NCI-H524 treated with DMSO at 0.1 percent for 48 hours (cell line): ENCODE data around the gene SETD3.

ENCODE experiments used
- DNase-seq: peaks from one replicate; lab custom pipeline; 2025; lab: John Stamatoyannopoulos, UW

SETD3 gene

DNA sequence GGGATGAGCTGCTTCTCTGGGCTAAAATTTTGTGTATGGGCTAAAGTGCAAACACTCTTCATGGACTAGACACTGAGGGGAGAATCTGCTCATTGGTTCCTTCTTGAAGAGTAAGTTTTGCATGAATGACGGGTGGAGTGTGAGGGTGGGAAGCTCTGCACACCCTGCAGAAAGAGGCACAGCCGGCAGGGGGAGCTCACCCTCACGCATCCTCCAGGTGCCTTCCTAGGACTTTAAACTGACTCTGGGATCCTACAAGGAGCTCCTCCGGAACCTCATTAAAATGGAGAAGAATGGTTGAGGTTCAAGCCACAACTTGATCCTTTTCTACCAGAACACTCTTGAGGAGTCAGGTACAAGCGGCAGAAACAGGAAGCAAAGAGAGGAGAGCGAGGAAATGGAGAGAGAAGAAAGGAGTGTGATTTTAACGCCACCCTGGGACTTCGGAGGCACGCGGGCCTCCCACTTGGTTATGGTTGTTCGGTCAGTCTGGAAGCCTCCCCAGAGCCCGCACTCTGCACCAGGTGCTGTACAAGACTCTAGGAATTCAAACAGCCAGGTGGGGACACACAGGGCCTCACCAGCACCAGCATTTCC lies 87.5 kb downstream of the SETD3 start:
- DNase-seq = no peak

DNA sequence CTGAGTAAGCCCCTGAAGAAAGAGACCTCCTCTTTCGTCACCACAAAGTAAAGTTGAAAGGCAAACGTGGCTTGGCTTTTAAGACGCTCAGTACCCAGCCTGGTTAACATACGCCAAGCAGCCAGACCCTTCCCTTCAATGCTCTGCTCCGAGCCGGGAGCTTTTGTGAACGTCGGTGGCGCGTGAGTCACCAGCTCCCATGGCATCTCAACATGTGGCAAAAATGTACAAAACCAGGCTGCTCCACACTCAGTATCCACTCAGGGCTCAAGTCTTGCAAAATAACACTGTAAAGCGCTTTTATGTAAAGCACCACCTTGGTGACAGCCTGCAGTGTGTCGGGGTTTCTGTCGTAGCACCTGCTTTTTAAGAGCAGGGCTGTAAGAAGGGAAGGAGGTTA lies 89.0 kb downstream of the SETD3 start:
- DNase-seq = no peak

DNA sequence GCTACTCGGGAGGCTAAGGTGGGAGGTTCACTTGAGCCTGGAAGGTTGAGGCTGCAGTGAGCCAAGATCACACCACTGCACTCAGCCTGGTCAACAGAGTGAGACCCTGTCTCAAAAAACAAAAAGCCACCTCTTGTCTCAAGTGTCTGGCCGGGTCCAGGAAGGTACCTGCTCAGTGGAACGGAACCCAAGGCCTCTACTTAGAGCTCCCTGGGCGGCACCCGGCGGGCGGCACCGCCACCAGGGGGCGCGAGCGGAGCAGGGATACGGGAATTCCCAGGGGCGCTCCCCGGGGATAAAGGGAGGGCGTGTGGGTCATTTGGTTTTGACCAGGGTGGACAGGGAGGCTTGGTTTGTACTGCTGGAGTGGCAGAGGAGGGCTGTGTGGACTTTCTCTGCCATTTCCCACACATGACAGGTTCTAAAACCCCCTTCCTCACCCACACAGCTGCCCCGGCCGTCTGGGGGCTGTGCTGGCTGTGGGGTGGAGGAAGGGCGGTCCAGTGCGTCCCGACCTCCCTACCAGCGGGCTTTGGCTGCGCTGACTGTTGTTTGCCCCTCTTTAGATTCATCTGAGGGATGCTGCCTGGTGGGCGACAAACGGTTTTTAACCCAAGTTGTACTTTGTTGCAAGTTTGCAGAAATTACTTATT lies 91.4 kb downstream of the SETD3 start:
- DNase-seq = no peak

DNA sequence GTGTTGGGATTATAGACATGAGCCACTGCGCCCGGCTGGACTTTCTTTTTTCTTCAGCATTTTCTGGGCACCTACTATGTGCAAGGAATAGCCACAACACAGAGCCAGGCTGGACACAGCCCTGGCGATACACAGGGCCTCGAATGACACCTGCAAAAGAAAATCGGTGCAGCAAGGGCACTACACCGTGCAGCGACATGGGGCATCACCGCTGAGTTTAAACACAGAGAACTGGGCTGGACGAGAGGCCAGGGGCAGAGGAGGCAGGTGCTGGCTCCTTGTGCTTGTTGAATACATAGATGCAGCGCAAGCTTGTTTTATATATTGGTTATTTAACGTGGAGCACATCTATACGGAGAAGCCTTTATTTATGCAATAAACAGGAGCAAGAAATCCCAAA lies 92.4 kb downstream of the SETD3 start:
- no peak for DNase-seq

DNA sequence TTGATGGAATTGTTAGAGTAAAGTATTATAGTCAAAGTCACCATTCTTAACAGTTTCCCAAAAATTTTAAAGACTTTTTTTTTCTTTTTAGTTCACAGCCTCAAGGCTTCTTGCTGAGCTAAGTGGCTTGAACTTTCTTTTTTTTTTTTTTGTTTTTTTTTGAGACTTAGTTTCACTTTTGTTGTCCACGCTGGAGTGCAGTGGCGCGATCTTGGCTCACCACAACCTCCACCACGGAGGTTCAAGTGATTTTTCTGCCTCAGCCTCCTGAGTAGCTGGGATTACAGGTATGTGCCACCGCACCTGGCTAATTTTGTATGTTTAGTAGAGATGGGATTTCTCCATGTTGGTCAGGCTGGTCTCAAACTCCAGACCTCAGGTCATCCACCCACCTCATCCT lies 92.8 kb downstream of the SETD3 start:
- no peak for DNase-seq

DNA sequence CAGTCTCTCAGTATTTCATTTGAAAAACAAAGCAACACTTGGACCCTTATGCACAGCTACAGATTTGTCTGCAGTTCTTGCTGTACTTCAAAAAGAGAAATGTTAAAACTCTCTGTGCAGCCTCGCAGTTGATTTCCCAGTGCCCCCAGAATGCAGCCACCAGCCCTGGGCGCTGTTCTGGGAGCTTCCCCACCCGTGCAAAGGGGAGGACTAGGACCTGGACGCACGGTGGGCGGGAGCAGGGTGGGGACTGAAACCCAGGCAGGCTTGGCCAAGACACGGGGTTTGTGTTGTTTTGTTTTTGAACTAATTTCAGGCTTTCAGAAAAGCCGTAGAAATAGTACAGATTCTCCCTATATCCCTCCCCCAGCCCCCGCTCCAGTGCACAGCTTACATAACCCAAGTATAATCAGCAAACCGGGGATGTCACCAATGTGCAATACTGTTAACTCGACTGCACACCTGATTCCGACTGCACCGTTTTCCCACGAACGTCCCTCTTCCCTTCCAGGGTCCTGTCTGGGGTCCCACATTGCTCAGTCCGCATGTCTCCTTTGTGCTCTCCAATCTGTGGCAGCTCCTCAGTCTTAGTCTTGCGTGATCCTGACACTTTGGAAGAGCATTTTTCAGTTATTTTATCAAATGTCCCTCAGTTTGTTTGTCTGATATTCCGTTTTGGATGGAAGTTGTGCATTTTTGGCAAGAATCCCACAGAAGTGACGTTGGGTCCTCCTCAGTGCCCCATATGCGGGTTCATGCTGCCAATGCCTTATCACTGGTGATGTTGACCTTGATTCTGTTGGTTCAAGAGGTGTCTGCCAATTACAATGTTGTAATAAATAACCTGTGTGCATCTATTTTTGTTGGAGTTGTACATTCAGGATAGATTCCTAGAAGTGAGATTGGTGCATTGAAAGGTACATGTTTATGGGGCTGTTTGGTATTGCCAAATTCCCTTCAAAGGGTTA lies 95.9 kb downstream of the SETD3 start:
- no peak for DNase-seq

DNA sequence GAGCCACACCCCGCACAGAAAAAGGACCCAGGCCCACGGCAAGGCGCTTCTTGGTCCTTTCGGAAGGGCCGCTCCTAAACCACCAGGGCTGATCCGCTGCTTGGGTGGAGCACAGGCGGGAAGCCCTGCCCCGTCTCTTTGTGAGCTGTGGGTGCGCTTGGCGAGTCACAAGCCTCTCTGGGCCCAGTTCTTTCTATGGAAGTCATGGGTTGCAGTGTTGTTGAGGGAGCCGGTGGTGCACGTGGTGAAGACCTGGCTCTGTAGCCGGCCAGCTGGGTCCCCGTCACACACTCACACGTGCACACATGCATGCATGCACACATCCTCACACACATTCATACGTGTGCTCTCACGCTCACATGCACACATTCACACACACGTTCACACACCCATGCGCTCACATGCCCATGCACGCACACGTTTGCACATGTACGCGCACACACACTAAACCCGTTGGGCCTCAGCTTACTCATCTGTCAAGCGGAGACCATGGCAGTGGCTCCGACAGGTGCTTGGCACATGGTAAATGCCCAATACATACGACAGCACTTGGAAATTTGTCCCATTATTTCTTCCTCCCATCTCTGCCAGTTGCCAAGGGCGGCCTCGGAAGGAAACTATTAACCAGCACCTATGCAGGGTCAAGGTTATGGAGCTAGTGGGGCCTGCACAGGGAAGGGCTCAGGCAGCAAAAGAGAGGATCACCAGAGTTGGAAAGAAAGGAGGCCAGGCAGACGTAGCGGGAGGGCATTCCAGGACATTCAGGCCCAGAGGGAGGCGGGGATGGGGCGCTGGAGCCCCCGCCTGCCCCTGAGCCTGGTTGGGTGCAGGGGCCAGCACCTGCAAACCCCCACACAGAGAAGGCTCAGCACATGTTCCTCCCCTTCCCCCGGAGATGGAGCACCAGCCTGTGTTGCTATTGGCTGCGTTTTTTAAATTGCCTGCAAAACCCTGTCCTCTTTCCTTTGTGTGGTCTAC lies 96.9 kb downstream of the SETD3 start:
- DNase-seq = no peak

DNA sequence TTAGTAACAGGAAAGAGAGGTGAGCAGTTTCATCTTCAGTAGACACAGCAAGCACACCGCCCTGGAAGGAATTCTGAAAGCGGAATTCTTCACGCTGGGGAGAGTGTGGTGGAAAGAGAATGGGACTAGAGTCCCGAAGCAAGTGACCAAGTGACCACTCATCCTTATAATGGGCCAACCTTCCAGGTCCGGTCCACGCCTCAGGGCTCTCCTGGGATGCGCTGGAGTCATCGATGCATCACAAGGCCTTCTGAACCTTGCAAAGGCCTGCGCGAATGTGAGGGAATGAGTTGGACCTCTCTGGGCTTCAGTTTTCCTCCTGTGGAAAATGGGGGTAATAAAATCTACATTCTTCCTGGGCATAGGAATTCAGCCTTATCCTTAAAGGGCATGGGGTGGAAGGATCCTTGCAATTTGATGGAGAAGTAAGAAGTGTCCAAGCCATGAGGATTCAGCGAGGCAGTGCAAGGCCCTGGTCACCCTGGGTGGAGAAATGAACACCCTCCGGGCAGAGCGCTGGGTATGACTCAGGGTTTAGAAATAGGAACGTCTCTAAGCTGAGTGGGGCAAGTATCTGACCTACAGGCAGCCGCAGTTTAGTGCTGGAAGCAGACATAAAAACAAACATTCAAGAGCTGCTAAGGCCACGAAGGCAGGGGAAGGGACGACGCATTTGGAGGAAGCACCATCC lies 97.7 kb downstream of the SETD3 start:
- DNase-seq = no peak

DNA sequence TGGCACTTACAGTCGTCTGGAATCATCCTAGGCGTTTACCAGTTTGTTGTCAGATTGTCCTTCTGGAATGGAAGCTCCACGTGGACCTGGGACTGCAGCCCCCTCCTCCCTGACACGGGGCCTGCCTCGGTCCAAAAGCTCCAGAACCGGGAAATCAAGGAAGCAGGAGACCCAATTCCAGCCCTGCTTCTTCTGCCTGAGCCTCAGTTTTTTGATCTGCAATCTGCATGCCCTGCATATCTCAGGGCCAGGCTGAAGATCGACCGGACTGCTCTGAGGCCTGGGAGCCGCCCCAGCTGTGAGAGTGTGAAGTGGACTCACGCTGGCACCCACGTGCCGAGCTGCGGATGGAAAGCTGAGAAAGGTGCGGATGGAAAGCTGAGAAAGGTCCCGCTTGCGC lies 98.6 kb downstream of the SETD3 start:
- no peak for DNase-seq

DNA sequence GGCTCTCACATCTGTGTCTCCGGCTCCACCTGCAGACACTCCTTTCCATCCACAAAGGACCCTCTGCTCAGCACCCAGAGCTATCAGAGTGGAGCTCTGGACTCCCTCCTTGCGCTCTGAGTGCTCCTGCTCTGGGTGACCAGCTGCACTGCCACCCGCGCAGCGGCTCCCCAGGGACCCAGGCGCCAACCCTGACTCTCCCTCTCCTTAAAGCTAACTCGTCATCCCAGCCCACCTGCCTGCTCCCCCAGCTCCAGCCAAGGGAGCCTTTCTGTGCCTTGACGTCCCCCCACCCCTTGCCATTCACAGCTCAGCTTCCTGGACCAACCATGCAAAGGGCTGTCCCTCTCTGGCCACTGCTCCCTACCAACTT lies 99.0 kb downstream of the SETD3 start:
- no peak for DNase-seq

DNA sequence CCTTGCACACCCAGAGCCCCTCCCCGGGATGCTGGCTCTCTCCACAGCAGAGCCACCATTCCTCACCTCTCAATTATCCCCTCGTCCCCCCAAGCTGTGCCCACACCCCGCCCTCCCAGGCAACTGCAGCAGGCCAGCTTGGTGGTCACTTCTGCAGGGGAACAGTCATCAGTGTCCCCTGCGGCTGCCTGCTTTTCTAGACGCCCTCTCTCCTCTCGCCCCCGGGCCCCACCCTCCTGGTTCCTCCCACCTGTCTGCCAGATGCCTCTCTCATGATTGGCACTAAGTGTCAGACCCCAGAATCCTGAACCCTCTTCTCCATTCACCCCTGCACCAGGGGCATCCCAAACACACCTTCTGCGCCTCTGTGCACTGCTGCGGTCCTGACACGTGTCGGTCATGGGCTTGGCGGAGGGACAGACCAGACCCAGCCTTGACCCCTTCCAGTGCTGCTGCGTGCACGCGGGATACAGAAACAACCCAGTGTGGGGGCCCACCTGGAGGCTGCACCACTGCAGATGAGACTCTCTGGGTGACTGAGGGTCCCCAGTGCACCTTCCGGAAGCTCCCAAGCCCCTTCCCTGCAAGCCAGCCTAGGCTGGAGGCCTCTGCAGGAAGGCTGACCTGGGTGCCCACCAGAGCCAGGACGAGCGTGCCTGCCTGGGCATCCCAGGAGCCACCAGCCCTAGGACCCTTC lies 99.5 kb downstream of the SETD3 start:
- DNase-seq = no peak

DNA sequence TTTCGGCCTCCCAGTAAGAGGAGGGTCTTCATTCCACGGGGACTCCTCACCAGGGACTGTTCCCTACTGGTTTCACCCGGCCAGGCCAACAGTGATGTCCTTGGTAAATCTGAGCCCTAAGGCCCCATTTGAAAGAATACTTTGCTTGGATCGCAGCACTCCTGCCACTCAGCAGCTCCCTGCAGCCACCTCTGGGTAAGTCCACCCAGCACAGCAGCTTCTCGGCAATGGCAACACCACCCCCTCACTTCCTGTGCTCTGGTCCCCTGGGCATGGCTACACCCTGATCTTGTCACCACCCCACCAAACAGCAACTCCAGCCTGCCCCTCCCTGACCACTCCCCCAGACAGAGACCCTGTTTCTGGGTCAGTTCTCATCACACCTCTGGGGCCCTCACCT lies 100.3 kb downstream of the SETD3 start:
- no peak for DNase-seq

DNA sequence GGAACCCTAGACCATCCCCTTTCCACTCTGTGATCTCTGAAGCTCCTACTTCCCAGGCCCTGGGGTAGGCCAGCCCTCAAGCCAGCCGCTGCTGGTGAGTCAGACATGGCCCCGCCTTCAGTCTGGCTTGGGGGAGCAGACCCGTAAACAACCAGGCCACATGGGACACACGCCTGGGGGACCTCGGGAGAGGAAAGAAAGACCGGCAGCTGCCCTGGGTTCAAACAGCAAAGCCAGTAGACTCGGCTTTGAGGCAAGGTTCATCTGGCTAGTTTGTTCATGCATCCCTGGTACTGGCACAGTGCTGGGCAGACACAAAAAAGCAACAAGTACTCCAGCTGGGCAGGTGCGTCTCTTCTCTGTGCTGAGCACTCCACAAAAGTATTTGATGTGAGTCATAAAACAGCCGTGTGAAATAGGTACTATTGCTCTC lies 101.9 kb downstream of the SETD3 start:
- DNase-seq = no peak

DNA sequence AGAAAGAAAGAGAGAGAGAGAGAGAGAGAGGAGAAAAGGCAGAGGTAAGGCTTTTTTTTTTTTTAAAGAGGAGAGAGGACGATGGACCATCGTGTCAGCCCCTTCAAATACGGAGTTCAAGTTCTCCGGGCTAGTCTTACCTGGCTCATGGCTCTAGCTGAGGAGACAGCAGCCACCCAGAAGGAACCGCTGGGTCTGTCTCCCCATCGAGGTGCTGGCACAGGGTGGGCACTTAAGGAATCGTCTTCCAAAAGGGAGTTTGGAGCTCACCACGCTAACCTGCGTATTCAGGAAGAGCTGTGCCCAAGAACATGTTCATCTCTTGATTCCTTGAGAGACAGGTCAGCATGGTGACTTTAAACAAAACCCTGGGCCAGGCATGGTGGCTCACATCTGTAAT lies 102.7 kb downstream of the SETD3 start:
- no peak for DNase-seq

DNA sequence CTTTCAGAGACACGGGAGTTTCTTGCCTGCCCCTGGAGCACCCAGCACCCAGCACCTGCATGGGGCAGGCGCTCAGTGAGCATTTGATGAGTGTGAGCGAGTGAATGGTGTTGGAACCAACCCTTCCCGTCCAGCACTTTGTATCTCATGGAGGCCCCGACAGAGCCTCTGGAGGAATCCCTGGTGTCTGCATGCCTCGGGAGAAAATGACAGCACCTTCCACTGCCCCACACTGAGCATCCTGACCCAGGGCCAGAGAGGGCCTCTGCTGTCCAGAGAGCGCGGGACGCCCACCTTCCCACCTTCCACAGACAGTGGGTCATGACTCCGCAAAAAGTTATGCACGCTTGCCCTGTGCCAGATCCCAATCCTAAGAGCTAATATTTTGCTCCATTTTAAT lies 105.7 kb downstream of the SETD3 start:
- DNase-seq = no peak

DNA sequence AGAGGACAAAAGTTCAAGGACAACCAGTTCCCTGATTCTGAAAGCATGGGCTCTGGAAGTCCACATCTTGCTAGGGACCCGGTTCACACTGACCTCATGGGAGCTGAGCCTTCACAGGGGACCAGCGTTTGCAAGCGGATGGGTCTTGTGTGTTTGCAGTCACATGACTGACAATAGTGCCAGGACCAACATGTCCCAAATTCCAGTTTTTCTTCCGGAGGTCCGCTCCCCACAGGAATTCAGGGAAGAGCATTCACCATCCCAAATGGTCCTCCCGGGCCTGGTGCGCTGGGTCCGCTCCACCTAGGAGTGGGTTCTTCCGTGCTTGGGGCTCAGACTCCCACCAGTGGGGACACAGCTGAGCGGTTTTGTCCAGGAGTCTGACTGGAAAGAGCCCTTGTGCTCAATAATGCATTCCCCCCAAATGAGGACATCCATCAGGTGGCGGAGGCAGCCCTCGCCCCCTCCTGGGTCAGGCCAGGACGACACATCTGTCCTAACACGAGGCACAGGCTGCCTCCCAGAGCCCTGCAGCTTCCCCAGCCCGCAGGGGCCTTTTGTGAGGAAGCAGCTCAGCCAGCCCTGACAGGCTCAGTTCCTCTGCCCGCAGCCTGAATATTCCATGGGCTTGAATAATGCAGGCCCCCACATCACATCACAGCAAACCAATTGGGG lies 116.9 kb downstream of the SETD3 start:
- DNase-seq = no peak

DNA sequence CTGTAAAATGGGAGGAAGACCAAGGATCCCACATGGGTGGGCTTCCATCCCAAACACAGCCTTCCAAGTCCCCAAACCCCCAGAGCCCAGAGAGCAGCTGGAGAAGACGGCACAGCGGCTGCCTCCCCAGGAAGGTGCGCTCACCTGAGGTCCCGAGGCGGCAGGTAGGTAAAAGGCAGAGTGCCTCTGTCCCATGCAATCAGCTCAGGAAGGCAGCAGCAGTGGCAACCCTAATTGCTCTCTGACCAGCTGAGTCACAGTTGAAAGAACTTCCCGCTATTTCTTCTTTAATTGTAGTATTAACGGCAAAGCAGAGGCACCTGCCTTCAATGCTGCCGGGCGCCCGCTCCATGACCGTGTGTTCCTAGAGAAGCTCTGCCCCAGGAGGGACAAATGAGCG lies 117.6 kb downstream of the SETD3 start:
- DNase-seq = no peak

DNA sequence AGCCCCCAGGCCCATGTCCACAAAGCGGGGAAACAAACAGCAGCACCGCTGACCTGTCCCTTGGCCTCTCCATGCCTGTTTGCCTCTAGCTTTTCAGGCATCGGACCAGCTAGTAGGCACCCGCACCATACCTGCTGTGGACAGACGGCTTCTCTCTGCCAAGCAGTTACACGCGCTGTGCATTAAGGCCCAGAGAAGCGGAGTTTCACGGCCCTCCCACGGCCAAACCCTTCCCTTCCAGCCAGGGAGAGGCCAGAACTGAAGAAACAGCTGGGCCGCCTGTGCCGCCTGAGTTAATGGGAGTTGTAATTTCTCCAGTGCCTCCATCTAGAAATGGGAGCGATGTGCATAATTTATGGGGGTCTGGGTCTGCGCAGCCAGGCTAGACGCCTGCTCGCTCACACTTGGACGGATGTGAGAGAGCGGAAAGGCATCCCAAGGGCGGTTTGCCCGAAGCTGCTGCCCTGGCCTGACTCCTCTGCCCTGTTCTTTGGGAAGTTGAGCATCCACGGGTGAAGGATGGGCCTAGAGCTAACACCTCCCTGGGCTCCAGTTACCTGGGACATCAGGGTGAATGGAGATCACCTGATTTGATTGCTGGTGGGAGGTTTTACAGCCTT lies 119.0 kb downstream of the SETD3 start:
- no peak for DNase-seq

DNA sequence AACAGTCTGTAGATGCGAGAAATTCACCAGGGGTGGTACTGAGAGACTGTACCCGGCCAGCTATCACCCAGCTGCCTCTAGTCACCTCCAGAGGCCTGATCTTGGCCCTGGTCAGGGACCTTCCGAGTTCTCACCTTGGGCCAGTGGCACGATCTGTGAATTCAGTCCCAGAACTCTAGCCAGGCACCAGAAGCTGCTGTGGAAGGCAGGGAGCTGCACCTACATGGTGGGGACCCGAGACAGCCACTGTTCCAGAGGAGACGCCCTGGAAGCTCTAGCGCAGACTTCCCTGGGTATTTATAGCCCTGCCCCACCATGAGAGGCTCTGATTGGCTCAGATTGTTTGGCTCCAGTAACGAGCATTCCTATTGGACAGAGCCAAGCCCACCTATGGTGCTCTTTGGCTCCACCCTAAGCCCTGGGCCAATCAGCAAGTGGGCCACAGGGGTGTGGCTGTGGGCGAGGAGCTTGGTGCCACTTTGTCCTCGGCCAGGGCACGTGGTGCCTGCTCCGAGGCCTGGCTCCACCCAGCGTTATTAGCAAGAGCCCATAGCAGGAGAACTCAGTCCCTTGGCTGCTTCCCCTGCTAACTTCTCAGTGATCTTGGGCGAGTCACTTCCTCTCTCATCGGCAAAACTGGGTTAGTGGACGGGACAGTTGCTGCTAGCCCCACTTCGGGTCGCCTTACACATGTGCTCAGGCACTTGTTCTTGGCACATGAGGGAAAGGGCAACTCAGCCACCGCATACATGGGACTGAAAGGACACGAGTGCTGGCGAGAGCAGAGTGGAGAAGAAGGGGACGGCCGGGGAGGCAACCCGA lies 119.7 kb downstream of the SETD3 start:
- no peak for DNase-seq
